IMR-90 (cell line): Measurements from ENCODE around the gene ZNF283. TPM values are rescaled to one million over a fixed set of nuclear protein-coding genes. Genes with fewer than 3 reads are reported as not detected.

ENCODE experiments used
- ATAC-seq: fragments of 200-7000 bp; cut with Tn5 transposase; 2 replicates; pipeline ENCODE4 v1.9.1; 2020; ENCODE audit warnings: low read depth, mild to moderate bottlenecking, moderate library complexity
- BruUV-seq: library from RNA; stranded (reverse); fragments of 400-500 nt; replicated peaks from 2 replicates; lab custom pipeline; 2021; lab: Mats Ljungman, UMichigan
- CTCF ChIA-PET: fragments of 300-600 bp; formaldehyde crosslinking; extraction: SDS; loops from one replicate; lab custom pipeline; 2021; ENCODE audit warnings: antibody characterized with exemption; lab: Yijun Ruan, JAX
- POLR2A ChIA-PET: fragments of 300-600 bp; sonication (Branson Sonifier 250); formaldehyde crosslinking; loops from one replicate; lab custom pipeline; 2022; ENCODE audit warnings: antibody characterized with exemption; ENCODE audit not compliant: unreplicated experiment; lab: Charles Lee
- DNase-seq: peaks from one replicate; pipeline ENCODE4 v3.0.0; 2013
- H2AFZ ChIP-seq: replicated peaks from 2 replicates; pipeline ENCODE3; 2013; ENCODE audit warnings: low read length, mild to moderate bottlenecking; ENCODE audit not compliant: poor library complexity
- H2AK5ac ChIP-seq: 2 replicates; pipeline ENCODE4 v1.6.1; 2013; ENCODE audit warnings: low read depth, low read length, inconsistent platforms
- H2AK9ac ChIP-seq: replicated peaks from 2 replicates; pipeline ENCODE3; 2013; ENCODE audit warnings: mild to moderate bottlenecking, low read depth, low read length, moderate library complexity; ENCODE audit not compliant: poor library complexity
- H2BK120ac ChIP-seq: 2 replicates; pipeline ENCODE4 v1.6.1; 2013; ENCODE audit warnings: low read depth, low read length, inconsistent platforms
- H2BK15ac ChIP-seq: 3 replicates; pipeline ENCODE4 v1.6.1; 2013; ENCODE audit warnings: low read depth, low read length, inconsistent platforms
- H2BK20ac ChIP-seq: 2 replicates; pipeline ENCODE4 v1.6.1; 2013; ENCODE audit warnings: low read depth, mild to moderate bottlenecking, inconsistent platforms, low read length, moderate library complexity
- H2BK5ac ChIP-seq: 2 replicates; pipeline ENCODE4 v1.6.1; 2013; ENCODE audit warnings: mild to moderate bottlenecking, low read depth, low read length, inconsistent platforms; ENCODE audit not compliant: poor library complexity, severe bottlenecking
- H3K14ac ChIP-seq: replicated peaks from 2 replicates; pipeline ENCODE4 v1.6.1; 2013; ENCODE audit warnings: low read depth, low read length, inconsistent platforms
- H3K18ac ChIP-seq: 2 replicates; pipeline ENCODE4 v1.6.1; 2013; ENCODE audit warnings: low read depth, low read length, control low read depth
- H3K23ac ChIP-seq: 2 replicates; pipeline ENCODE4 v1.6.1; 2013; ENCODE audit warnings: low read depth, low read length, inconsistent platforms
- H3K27ac ChIP-seq: 2 replicates; pipeline ENCODE4 v1.5.1; 2013; ENCODE audit warnings: mild to moderate bottlenecking, control low read depth, low read length; ENCODE audit not compliant: insufficient read depth
- H3K27me3 ChIP-seq: 2 replicates; pipeline ENCODE4 v1.6.1; 2013; ENCODE audit warnings: low read length; ENCODE audit not compliant: control insufficient read depth, insufficient read depth
- H3K36me3 ChIP-seq: 2 replicates; pipeline ENCODE4 v1.6.1; 2013; ENCODE audit warnings: low read length, mixed read lengths; ENCODE audit not compliant: control insufficient read depth, insufficient read depth
- H3K4ac ChIP-seq: 2 replicates; pipeline ENCODE4 v1.6.1; 2013; ENCODE audit warnings: low read depth, low read length, inconsistent platforms
- H3K4me1 ChIP-seq: 2 replicates; pipeline ENCODE4 v1.6.1; 2013; ENCODE audit warnings: low read length, mixed read lengths; ENCODE audit not compliant: control insufficient read depth, insufficient read depth
- H3K4me2 ChIP-seq: 2 replicates; pipeline ENCODE4 v1.6.1; 2013; ENCODE audit warnings: low read depth, mild to moderate bottlenecking, control low read depth, low read length, moderate library complexity
- H3K4me3 ChIP-seq: 2 replicates; pipeline ENCODE4 v1.5.1; 2013; ENCODE audit warnings: low read depth, mild to moderate bottlenecking, control low read depth, low read length, moderate library complexity; ENCODE audit not compliant: insufficient read depth
- H3K56ac ChIP-seq: 2 replicates; pipeline ENCODE4 v1.6.1; 2013; ENCODE audit warnings: low read length, inconsistent platforms; ENCODE audit not compliant: insufficient read depth; ENCODE audit errors: extremely low read depth
- H3K79me1 ChIP-seq, 2 experiments: 2 replicates each; pipeline ENCODE4 v1.6.1; 2013; ENCODE audit warnings: low read length in 2 of 2, inconsistent platforms in 1 of 2, low read depth in 1 of 2
- H3K9ac ChIP-seq: 2 replicates; pipeline ENCODE4 v1.6.1; 2013; ENCODE audit warnings: low read depth, low read length, control low read depth
- H3K9me1 ChIP-seq: 2 replicates; pipeline ENCODE4 v1.6.1; 2013; ENCODE audit warnings: low read length, inconsistent platforms; ENCODE audit not compliant: insufficient read depth
- H3K9me3 ChIP-seq: 2 replicates; pipeline ENCODE4 v1.6.1; 2013; ENCODE audit warnings: low read length; ENCODE audit not compliant: control insufficient read depth, insufficient read depth
- H4K20me1 ChIP-seq: 2 replicates; pipeline ENCODE4 v1.6.1; 2013; ENCODE audit warnings: low read length, inconsistent platforms; ENCODE audit not compliant: insufficient read depth
- H4K5ac ChIP-seq: 2 replicates; pipeline ENCODE4 v1.6.1; 2013; ENCODE audit warnings: mild to moderate bottlenecking, low read depth, low read length, control low read depth
- H4K8ac ChIP-seq, 2 experiments: 2 replicates each; pipeline ENCODE4 v1.6.1; 2013; ENCODE audit warnings: low read depth in 2 of 2, low read length in 2 of 2, control low read depth in 1 of 2, inconsistent platforms in 1 of 2
- H4K91ac ChIP-seq: 2 replicates; pipeline ENCODE4 v1.6.1; 2013; ENCODE audit warnings: low read depth, low read length, inconsistent platforms; ENCODE audit not compliant: insufficient read depth
- CEBPB ChIP-seq: IDR thresholded peaks from 2 replicates; pipeline ENCODE4 v1.6.1; 2012; ENCODE audit warnings: low read depth, low read length, improper control_type of control experiment
- RCOR1 ChIP-seq: IDR thresholded peaks from 2 replicates; pipeline ENCODE4 v1.6.1; 2012; ENCODE audit warnings: mild to moderate bottlenecking, low read length, improper control_type of control experiment; ENCODE audit not compliant: insufficient replicate concordance
- WGBS, 2 experiments: methylation state at CpG; one replicate each; pipeline versions ENCODE4 v1.1.5 to v1.1.7; 2013; ENCODE audit warnings: missing lambda C conversion rate in 2 of 2; ENCODE audit not compliant: insufficient read length in 1 of 2; ENCODE audit errors: extremely low coverage in 2 of 2; 5-methylcytosine and 5-hydroxymethylcytosine counted together
- dilution Hi-C: fragments of 300-500 bp; cut with HindIII; formaldehyde crosslinking; loops from one replicate; pipeline ENCODE4 v1.14.3; 2018; ENCODE audit warnings: low sequenced_read_pairs; ENCODE audit not compliant: unreplicated experiment
- in situ Hi-C: fragments of 300-500 bp; cut with MboI; formaldehyde crosslinking; loops from 3 replicates; pipeline ENCODE4 v1.14.3; 2019; ENCODE audit warnings: low sequenced_read_pairs, inconsistent platforms, mixed read lengths
- intact Hi-C: fragments of 100-400 bp; cut with micrococcal nuclease; formaldehyde crosslinking; loops from 2 replicates; pipeline ENCODE4 v1.10.0; 2022
- polyA plus RNA-seq, 3 experiments: library from polyadenylated mRNA; depleted of rRNA; stranded (reverse); fragments of >200 nt; gene quantifications; 2 replicates each; pipeline ENCODE4 v1.2.3, GENCODE V29; 2012; ENCODE audit warnings: low replicate concordance in 1 of 3
- total RNA-seq: library from RNA; depleted of rRNA; stranded (reverse); fragments of >200 nt; gene quantifications from 2 replicates; pipeline ENCODE4 v1.2.3, GENCODE V29; 2012

Gene ZNF283
- total and polyA plus RNA-seq, 2 of the 4 experiments (the other 2 are of a cell fraction), result 2.1 to 5.0 TPM

GRCh38 chr19:43880483-43880882, 53.4 kb downstream of the ZNF283 start:
- H3K9me1 ChIP-seq, result no peaks in the 10 kb centered on the region
- in situ Hi-C loops, result no loop called here
- no peak overlapping the region for H3K4ac ChIP-seq
- peaks cover 4% of the 10 kb centered on the region; the same call in 1 of the 2 replicates for H3K36me3 ChIP-seq
- no peaks in the 10 kb centered on the region for H3K27me3 ChIP-seq
- TF ChIP-seq RCOR1, result no peak
- peak; percentile 92 for TF ChIP-seq CEBPB
- H3K27ac ChIP-seq, result no peak overlapping the region
- no peak overlapping the region for H3K56ac ChIP-seq
- no peak overlapping the region for H3K23ac ChIP-seq
- no peak overlapping the region for H2AFZ ChIP-seq
- WGBS, 2 experiments, result no CpG with 5 or more reads among the region's 5 CpGs
- intact Hi-C loops, result no loop called here
- no peak overlapping the region for H4K5ac ChIP-seq
- dilution Hi-C loops, result no loop called here
- H3K9ac ChIP-seq, result no peak overlapping the region
- H2BK120ac ChIP-seq, result no peak overlapping the region
- no peak overlapping the region for H2AK9ac ChIP-seq
- H4K8ac ChIP-seq, result no peak overlapping the region
- H4K20me1 ChIP-seq, result no peaks in the 10 kb centered on the region
- H2BK15ac ChIP-seq, result no peak overlapping the region
- no peak overlapping the region for H3K4me2 ChIP-seq
- H2AK5ac ChIP-seq, result no peak overlapping the region
- no peak overlapping the region for H2BK20ac ChIP-seq
- CTCF ChIA-PET, result no interaction called here
- H3K14ac ChIP-seq, result no peak overlapping the region
- ATAC-seq, result no peak
- H3K4me3 ChIP-seq, result no peak overlapping the region
- no peak overlapping the region for H2BK5ac ChIP-seq
- no peak overlapping the region for H4K91ac ChIP-seq
- H3K4me1 ChIP-seq, result no peaks in the 10 kb centered on the region
- peaks cover 43% of the 10 kb centered on the region for H3K9me3 ChIP-seq
- H3K79me1 ChIP-seq, result no peaks in the 10 kb centered on the region
- DNase-seq, result no peak
- no TSS peak for BruUV-seq
- POLR2A ChIA-PET, result no interaction called here
- H3K18ac ChIP-seq, result no peak overlapping the region
